Superior temporal gyrus (tissue), 1 donor: ENCODE measurements around the gene PPP1R9A.
A peak's percentile ranks its signal among the peaks of the same experiment; 100 is the strongest.

ENCODE experiments used
- DNase-seq: peaks from one replicate; pipeline ENCODE4 v3.0.0-alpha.2; 2016; ENCODE audit errors: extremely low spot score

The PPP1R9A gene

DNA sequence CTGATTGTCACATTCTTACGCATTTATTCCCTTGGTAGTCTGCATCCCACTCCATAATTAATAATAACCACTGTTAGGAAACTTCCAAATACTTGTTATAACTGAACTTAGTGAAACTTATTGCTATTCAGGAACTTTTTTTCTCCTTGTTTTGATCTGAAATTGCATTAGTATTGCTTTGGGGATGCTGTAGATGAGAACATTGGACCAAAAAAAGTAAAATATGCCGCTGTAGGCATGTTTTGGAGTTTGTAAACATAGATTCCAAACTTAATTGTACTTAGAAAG, 1.7 kb downstream of the PPP1R9A start:
- DNase-seq = no peak

DNA sequence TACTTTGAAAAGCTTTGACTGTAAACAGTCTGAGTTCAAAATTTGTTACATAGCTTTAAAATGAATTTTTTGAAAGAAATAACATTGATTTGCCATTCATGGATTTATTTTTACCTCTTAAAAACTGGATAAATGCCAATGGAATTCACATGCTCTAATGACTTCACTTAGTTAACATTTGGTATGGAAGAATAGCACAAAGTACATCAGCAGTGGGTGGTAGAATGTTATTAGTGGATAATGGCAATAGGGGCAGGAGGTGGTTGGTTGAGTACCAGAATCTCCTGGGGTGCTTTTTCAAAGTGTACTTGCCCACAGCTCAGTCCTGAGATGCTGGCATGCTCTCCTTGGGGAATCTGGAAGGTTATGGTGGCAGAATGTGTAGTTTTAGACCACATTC, 4.7 kb downstream of the PPP1R9A start:
- DNase-seq = no peak

DNA sequence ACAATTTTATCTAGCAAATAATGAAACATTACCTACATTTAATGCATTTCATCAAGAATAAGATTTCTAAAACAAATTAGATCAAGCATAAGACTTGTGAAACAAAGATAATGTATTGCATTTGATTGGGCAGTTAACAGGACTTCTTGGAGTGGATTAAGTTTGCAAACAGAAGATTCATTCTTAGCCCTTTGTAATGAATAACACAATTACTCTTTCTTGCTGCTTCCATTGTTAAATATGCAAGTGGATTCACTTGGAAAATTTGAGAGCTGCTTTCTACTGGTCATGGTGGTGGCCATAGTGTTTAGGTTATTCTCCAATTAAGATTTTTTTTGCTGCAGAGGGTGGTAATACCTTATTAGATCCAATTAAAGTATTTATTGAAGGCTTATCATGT, 6.0 kb downstream of the PPP1R9A start:
- peak; percentile 50 for DNase-seq

DNA sequence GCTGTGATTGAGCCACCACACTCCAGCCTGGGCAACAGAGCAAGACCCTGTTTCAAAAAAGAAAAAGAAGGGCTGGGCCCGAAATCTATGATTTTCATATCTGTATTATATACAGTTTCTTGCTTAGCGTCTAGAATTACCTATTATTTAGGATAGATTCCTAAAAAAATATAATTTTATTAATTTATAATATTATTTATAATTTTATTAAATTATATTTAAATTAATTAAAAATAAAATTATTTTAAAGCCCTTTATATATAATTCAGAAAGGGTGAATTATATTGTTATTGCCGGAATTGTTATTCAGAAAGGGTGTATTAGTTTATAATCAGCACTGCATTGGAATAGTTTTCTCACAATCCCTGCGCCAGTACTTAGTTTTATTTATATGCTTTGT, 14.5 kb downstream of the PPP1R9A start:
- no peak for DNase-seq

DNA sequence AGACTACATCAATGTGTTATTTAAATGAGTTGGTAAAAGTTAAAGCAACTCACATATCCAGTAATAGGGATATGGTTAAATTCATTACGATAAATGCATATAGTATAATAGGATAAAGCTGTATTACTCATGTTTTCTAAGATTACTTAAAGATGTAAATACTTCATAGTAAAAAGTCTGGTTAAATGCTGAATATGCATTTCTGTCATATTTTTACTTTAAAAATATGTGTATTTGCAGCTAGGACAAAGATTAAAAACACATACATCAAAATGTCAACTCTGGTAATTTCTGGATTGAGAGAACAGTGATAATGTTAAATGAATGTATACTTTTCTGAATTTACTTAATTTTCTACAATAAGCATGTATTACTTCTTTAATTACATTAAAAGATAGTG, 15.1 kb downstream of the PPP1R9A start:
- no peak for DNase-seq

DNA sequence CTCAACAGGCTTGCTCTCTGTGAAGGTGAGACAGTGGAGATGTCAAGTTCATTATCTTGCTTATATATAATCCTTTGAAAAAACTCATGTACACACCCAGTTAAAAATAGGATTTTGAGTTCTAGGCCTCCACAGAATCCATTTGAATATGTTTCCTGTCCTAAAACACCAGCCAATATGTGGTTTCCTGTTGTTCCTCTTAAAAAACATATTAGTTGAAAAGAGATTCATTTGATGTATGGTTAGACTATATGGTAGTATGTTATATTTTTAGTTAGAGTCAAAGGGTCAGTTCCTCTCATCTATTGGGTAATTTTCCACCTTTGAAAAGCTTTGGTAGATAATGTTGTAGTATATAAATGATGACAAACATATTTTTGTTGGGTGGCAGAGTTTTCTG, 16.0 kb downstream of the PPP1R9A start:
- DNase-seq = no peak

DNA sequence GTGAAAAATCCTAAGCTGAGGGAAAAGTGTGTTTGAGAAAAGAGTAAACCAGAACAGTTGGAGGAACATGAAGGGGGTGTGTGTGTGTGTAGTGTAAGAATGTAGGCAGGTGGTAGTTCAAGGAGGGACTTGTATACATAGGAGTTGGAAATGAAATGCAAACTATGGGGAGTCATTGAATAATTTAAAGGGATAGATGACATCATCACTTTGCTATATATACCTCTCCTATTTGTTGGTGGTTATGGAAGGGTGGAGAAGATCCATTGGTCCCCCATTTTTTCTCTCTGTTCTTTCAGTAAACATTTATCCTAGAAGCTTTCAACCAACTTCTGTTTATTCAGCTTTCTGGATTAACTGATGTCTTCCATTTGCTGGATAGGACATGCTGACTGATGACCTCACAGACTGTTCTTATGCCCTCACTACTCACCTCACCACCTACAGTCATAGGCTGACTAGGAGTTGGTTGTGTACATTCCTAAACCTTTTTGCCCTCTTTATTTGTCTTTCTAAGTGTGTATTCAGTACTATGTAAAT, 20.8 kb downstream of the PPP1R9A start:
- DNase-seq = no peak

DNA sequence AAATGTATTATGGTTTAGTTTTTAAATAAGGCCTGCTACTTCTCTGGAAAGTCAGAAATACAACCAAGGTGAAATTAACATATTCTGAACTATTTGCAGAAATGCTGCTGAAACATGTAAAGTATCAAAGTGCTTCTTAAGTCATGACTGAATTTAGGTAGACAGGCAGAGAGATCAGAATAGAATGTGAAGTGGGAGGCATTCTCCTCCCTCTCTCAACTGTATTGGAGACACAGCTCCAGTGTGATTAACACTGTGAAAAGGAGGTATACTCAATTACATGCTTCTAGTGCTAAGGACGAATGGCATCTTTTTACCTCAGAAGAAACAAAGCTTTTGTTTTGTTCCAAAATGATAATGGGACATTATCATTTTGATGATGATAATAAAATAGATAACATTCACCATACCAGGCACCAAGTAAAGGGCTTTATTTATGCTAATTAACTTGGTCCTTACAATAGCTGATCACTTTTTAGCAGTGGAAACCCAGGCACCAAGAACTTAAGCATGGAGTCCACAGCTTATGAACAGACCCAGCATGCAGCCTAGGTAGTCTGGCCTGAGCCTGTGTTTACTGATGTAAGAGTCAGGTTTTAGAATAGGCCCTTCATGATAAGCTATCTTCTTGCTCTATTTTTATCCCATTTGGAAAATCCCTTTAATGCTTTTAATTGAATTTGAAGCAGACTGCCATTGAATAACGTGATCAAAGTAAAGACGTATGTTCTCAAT, 26.0 kb downstream of the PPP1R9A start:
- peak; percentile 49 for DNase-seq

DNA sequence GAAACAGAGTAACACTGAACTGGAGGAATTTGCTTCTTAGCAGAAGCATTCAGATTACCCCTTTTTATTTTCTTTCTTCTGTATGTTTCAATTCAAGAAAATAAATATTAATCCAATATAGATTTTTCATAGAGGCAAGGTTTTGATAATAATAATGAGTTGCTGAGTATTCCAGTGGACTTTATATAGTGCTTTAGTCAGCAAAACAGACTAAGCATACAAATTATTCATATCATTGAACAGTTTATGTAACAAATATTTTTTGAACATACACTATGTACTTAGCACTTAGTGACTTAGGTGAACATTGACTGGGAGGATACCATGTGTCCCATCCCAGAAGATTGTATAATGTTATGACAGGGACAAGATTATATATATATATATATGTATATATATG, 32.0 kb downstream of the PPP1R9A start:
- no peak for DNase-seq

DNA sequence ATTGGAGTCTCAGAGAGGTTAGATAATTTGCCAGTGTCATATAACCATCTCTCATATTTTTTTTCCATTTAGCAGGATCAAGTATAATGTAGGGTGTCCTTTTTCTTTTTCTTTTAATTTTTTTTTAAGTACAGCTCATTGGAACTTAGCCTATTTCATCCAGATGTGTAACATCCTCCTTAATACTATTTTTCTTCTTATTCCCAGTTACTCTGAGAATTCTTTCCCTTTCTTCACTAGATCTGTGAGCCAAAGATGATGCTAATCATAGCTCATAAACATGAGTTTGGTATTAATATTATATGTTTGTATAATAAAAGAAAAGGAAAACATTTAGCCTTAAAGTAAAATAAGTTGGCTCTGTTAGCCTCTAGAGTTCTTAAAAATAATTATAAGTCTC, 32.8 kb downstream of the PPP1R9A start:
- no peak for DNase-seq

DNA sequence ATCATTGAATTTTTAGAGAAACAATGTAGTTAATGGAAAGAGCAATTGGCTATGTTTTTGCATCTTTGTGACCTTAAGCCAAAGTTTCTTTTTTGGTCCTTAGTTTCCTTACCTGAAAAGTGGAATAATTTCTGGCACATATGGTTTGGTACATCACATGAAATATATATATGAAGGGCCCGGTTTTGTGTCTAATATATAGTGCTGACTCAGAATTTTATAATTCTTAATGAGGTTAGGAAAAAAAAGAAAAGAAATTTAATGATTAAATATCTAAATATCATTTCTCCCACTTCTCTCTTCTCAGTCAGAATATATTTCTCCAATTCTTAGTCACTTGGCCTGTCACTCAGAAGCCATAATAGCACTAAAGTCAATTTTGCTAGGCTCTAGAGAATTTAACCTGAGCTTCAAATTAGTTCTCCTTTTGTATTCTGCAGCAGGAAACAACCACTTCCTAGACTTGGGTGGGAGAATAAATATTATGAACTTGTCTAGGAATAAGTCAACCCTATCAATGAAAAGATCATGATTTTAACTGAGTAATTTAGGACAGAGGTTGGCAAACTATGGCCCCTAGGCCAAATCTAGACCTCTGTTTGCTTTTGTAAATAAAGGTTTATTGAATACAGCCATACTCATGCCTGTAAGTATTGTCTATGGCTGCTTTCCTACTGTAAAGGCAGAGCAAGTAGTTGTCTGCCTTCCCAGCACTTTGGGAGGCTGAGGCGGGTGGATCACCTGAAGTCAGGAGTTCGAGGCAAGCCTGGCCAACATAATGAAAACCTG, 34.6 kb downstream of the PPP1R9A start:
- no peak for DNase-seq

DNA sequence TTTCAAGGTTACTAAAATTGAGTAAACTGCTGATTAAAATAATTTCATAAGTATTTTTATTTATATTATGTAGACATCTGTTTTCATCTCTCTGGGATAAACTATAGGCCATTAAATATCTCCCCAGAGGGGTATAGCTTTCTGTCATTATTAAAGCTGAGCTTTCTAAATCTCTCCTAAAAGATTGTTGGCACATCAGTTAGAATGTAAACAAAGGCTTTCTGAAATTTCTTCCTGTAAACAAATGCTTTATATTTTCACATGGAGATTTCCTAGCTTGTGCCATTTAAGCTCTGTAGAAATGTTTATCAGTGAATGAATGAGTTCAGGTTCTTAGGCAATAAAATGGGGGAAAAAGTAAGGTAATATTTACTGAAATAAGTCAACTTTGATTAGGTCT, 35.7 kb downstream of the PPP1R9A start:
- no peak for DNase-seq

DNA sequence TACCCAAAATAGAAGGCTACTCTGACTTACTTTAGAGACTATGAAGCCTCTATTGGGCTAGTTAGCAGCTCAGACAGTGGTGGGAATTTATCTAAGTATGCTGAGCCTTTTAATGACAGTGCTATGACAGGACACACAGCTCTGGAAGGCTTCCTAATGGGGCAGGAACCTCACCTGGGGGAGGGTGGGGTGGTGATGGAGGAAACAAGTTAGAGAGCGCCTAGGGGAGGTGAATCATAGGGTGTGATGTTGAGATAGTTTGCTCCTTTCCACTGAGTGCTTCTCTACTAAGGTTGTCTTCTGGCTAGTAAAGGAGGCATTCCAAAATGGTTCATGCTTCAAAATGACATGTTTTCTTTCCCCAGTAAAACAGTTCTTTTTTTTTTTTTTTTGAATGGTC, 42.1 kb downstream of the PPP1R9A start:
- DNase-seq = no peak

DNA sequence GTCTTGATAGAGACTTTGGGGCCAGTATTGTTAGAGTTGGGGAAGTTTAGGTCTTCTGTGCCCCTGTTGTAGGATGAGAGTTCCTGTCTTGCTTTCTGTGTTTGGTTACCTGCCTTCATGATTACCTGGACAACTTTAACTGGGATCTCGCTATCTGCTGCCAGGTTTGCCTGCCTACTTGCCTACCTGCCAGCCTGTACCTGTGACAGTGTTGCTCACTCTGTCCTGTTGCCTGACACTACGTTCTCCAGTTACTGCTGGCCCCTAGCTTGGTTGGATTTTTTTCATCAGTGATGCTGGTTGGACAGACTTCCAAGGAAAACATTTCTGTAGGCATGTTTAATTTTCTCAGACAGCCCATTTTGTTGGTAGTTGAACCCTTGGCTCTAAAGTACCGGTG, 48.4 kb downstream of the PPP1R9A start:
- DNase-seq = no peak

DNA sequence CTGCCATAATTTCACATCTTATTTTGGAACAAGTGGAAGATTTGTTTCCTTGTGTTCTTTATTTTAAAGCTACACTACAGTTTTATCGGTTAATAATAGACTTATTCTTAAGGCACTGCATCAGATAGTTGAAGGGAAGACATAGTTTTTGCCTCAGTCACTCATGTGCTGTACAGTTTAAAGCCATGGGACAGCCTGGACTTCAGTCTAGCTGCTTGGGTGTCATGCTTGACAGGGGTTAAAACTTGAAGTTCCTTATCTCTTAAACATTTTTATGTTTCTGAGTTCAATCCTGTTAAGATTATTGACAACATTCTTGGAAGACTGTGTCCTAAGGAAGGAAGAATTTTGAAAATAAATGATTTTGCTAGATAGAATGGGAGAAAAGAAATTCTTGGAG, 49.7 kb downstream of the PPP1R9A start:
- DNase-seq = no peak

DNA sequence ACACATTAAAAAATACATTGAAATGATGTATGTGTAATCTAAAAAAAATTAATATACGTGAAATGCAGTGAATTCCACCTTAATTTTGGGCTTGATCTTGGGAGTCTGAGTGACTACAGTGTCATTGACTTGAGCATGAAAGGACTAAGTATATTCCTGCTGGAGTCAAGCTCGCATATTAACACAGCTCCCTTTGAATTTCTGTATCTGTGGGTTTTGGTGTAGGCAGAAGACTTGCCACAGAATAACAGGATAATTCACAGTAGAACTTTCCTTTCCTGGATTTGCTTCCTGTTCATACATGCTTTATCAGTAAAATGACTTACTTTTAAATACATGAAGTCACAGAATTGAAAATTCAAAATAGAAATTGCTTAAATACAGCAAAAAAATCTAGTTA, 55.3 kb downstream of the PPP1R9A start:
- DNase-seq = no peak

DNA sequence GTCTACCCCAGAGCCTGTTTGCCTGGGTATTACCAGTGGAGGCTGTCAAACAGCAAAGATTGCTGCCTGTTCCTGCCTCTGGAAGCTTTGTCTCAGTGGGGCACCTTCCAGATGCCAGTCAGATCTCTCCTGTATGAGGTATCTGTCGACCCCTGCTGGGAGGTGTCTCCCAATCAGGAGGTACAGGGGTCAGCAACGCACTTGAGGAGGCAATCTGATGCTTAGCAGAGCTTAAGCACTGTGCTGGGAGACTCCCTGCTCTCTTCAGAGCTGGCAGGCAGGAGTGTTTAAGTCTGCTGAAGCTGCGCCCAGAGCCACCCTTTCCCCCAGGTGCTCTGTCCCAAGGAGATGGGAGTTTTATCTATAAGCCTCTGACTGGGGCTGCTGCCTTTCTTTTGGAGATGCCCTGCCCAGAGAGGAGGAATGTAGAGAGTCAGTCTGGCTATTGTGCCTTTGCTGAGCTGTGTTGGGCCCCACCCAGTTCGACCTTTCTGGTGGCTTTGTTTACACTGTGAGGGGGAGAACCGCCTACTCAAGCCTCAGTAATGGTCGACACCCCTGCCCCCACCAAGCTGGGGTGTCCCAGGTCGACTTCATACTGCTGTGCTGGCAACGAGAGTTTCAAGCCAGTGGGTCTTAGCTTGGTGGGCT, 62.2 kb downstream of the PPP1R9A start:
- DNase-seq = no peak

DNA sequence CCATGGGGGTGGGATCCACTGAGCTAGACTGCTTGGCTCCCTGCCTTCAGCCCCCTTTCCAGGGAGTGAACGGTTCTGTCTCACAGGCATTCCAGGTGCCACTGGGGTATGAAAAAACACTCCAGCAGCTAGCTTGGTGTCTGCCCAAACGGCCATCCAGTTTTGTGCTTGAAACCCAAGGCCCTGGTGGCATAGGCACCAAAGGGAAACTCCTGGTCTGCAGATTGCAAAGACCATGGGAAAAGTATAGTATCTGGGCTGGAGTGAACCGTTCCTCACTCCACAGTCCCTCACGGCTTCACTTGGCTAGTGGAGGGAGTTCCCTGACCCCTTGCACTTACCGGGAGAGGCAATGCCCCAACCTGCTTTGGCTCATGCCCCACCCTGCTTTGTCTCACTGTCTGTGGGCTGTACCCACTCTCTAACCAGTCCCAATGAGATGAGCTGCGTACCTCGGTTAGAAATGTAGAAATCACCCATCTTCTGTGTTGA, 62.7 kb downstream of the PPP1R9A start:
- no peak for DNase-seq

DNA sequence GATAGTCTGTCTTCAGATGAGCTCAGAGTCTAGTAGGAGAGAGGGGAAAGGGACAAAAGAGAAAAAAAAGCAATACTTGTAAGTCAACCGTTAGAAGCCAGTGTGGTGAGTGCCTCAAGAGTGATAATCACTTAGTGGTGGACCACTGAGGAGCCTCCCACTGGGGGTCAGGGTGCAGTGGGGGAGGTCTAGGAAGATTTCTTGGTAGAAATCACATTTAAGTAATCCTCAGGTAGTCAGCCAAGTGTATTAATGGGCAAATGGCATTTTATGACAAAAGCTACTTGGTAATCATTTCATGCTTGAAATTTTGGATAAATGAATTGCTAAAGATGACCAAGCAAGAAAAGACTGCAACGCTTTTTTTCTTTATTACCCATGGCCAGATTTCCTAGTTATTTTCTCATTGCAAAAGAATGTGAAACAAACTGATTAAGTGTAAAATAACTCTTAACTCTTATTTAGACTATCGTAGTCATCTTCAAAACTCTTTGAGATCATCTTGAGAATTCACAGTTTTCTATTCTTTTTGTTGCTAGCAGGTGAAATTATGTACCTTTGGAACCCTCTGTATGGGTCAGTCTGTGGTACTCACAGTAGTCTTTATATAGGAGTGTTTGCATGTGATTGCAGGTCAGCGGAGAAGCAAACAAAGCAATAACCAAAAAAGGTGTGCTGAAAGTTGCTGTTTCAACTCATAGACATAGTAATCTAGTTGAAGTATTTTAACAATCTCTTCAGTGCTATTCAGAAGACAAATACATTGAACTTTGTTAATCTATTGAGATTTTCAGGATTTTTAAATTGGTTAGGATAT, 63.9 kb downstream of the PPP1R9A start:
- no peak for DNase-seq

DNA sequence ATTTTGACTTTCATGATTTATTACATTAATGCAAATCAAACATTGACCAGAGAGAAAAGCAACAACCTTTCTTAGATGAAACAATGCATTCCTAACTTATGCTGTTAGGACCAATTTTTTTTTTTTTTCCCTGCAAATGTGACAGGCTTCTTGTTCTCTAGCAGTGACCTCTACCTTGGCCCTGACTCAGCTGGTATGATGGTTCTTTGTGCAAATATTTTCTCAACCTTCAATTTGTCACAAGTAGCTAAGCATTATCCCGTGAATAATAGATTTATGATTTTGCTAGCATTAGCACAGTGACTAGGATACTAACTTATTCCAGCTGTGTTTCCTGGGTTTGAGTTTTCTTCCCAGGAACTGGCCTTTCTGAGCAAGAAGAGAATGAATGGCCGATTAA, 64.9 kb downstream of the PPP1R9A start:
- DNase-seq = no peak

DNA sequence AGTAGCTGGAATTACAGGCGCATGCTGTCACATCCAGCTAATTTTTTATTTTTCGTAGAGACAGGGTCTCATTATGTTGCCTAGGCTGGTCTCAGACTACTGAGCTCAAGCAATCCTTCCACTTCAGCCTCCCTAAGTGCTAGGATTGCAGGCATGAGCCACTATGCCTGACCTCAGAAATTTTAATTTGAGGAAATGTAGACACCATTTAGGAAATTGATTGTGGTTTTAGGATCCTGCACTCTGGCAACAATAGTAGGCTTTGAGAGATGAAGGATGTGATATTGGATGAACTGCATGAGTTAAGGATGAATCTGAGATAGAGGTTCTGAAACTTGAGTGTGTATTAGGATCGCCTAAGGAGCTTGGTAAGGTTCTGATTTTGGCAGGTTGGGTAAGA, 66.5 kb downstream of the PPP1R9A start:
- no peak for DNase-seq

DNA sequence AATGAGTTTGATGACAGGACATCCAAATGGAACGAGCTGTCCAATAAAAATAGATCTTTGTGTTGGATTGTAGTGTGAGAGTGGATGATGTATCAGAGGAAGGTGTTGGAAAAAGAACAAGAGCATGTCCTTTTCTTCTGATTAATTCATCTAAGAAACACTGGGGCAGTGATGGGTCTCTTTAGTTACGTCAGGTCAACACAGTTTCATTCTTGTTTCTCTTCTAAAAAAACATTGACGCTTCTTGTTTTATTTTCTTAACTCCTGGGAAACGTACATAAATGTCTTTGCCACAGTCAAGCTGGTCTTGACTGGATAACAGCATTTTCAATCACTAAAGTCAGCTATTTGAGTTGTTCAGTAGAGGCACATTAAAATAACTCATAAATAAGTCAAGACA, 67.0 kb downstream of the PPP1R9A start:
- no peak for DNase-seq
